Loucy (cell line): ENCODE results near the gene FCN2.
A peak's percentile ranks its signal among the peaks of the same experiment; 100 is the strongest.

Experiments
- H2AFZ ChIP-seq: fragments of 200-600 bp; sonication (generic); 2 replicates; pipeline ENCODE4 v1.6.0; 2016; ENCODE audit warnings: antibody characterized with exemption, mild to moderate bottlenecking, low read length, moderate library complexity
- H3F3A ChIP-seq: fragments of 200-600 bp; 2 replicates; pipeline ENCODE4 v1.6.0; 2016; ENCODE audit warnings: antibody characterized with exemption, low read depth, mild to moderate bottlenecking
- H3K27me3 ChIP-seq: fragments of 200-600 bp; sonication (generic); 2 replicates; pipeline ENCODE4 v1.6.1; 2014; ENCODE audit warnings: low read length, mild to moderate bottlenecking; ENCODE audit not compliant: insufficient read depth, poor library complexity, severe bottlenecking
- H3K36me3 ChIP-seq: fragments of 200-600 bp; sonication (generic); 2 replicates; pipeline ENCODE4 v1.6.1; 2016; ENCODE audit warnings: low read length; ENCODE audit not compliant: insufficient read depth
- H3K4me1 ChIP-seq: fragments of 200-600 bp; sonication (generic); 2 replicates; pipeline ENCODE4 v1.5.1; 2014; ENCODE audit warnings: low read length, mild to moderate bottlenecking; ENCODE audit not compliant: insufficient read depth, poor library complexity, severe bottlenecking
- H3K4me2 ChIP-seq: fragments of 200-600 bp; sonication (generic); 2 replicates; pipeline ENCODE4 v1.6.0; 2014; ENCODE audit warnings: antibody characterized with exemption, low read length, low read depth, mild to moderate bottlenecking; ENCODE audit not compliant: poor library complexity, severe bottlenecking
- H3K4me3 ChIP-seq: fragments of 200-600 bp; sonication (generic); 2 replicates; pipeline ENCODE4 v1.5.1; 2014; ENCODE audit warnings: low read length, mild to moderate bottlenecking, mixed read lengths; ENCODE audit not compliant: poor library complexity, severe bottlenecking
- H3K79me2 ChIP-seq: fragments of 200-600 bp; sonication (generic); 2 replicates; pipeline ENCODE4 v1.6.1; 2014; ENCODE audit warnings: low read length; ENCODE audit not compliant: insufficient read depth
- H3K9ac ChIP-seq: fragments of 200-600 bp; sonication (generic); 2 replicates; pipeline ENCODE4 v1.6.0; 2014; ENCODE audit warnings: mild to moderate bottlenecking, low read depth, low read length, moderate library complexity; ENCODE audit not compliant: poor library complexity, severe bottlenecking
- H3K9me2 ChIP-seq: fragments of 200-600 bp; sonication (generic); replicated peaks from 2 replicates; pipeline ENCODE4 v1.6.1; 2016; ENCODE audit warnings: low read depth, low read length, mixed read lengths
- H3K9me3 ChIP-seq: fragments of 200-600 bp; sonication (generic); 2 replicates; pipeline ENCODE4 v1.6.1; 2014; ENCODE audit warnings: mild to moderate bottlenecking, antibody characterized with exemption, low read length, low read depth; ENCODE audit not compliant: insufficient read depth
- H4K20me1 ChIP-seq: fragments of 200-600 bp; sonication (generic); 2 replicates; pipeline ENCODE4 v1.6.0; 2014; ENCODE audit warnings: antibody characterized with exemption, low read length, mild to moderate bottlenecking; ENCODE audit not compliant: insufficient read depth, poor library complexity, severe bottlenecking
- CTCF ChIP-seq: fragments of 200-600 bp; sonication (generic); conservative IDR thresholded peaks from 2 replicates; pipeline ENCODE4 v1.5.1; 2014; ENCODE audit warnings: mild to moderate bottlenecking, antibody characterized with exemption, low read length
- EZH2phosphoT487 ChIP-seq: fragments of 200-600 bp; IDR thresholded peaks from 2 replicates; pipeline ENCODE4 v1.6.1; 2018; ENCODE audit warnings: antibody characterized with exemption, mild to moderate bottlenecking, moderate library complexity, borderline replicate concordance

The FCN2 gene

GRCh38 chr9:134837529-134837928 lies 43.1 kb upstream of the FCN2 start:
- H3K79me2 ChIP-seq = no peaks in the 10 kb centered on the region
- no peaks in the 10 kb centered on the region for H4K20me1 ChIP-seq
- H3K4me2 ChIP-seq = no peak overlapping the region
- H2AFZ ChIP-seq = no peak overlapping the region
- H3K9me2 ChIP-seq = no peaks in the 10 kb centered on the region
- no peaks in the 10 kb centered on the region for H3F3A ChIP-seq
- no peaks in the 10 kb centered on the region for H3K36me3 ChIP-seq
- no peaks in the 10 kb centered on the region for H3K9me3 ChIP-seq
- H3K4me3 ChIP-seq = no peak overlapping the region
- TF ChIP-seq EZH2phosphoT487 = no peak
- no peak for TF ChIP-seq CTCF
- no peak overlapping the region for H3K9ac ChIP-seq
- H3K27me3 ChIP-seq = no peaks in the 10 kb centered on the region
- H3K4me1 ChIP-seq = no peaks in the 10 kb centered on the region

GRCh38 chr9:134838651-134839454 lies 41.8 kb upstream of the FCN2 start:
- no peaks in the 10 kb centered on the region for H3K9me2 ChIP-seq
- no peaks in the 10 kb centered on the region for H3K36me3 ChIP-seq
- TF ChIP-seq EZH2phosphoT487 (no peak), CTCF (no peak)
- H3K79me2 ChIP-seq = no peaks in the 10 kb centered on the region
- H3F3A ChIP-seq = no peaks in the 10 kb centered on the region
- H4K20me1 ChIP-seq = no peaks in the 10 kb centered on the region
- H3K4me3 ChIP-seq = no peak overlapping the region
- H3K9ac ChIP-seq = no peak overlapping the region
- no peak overlapping the region for H2AFZ ChIP-seq
- no peaks in the 10 kb centered on the region for H3K4me1 ChIP-seq
- H3K4me2 ChIP-seq = no peak overlapping the region
- no peaks in the 10 kb centered on the region for H3K9me3 ChIP-seq
- no peaks in the 10 kb centered on the region for H3K27me3 ChIP-seq

- no peaks in the 10 kb centered on the region for H3K9me3 ChIP-seq
Observed at GRCh38 chr9:134839455-134840125, 41.0 kb upstream of the FCN2 start.

More at GRCh38 chr9:134839455-134840125, 41.0 kb upstream of the FCN2 start:
- no peak overlapping the region for H3K4me2 ChIP-seq
- H3K79me2 ChIP-seq = no peaks in the 10 kb centered on the region
- H3K4me1 ChIP-seq = no peaks in the 10 kb centered on the region
- no peaks in the 10 kb centered on the region for H3K27me3 ChIP-seq
- H3K36me3 ChIP-seq = no peaks in the 10 kb centered on the region
- TF ChIP-seq CTCF (peak; percentile 34; the same call in 1 of the 2 replicates), EZH2phosphoT487 (no peak)
- H3K4me3 ChIP-seq = no peak overlapping the region
- no peaks in the 10 kb centered on the region for H4K20me1 ChIP-seq
- H2AFZ ChIP-seq = no peak overlapping the region
- H3F3A ChIP-seq = no peaks in the 10 kb centered on the region
- H3K9ac ChIP-seq = no peak overlapping the region
- no peaks in the 10 kb centered on the region for H3K9me2 ChIP-seq
